ENCODE results near the gene DCLRE1C. TPM values are rescaled to one million over a fixed set of nuclear protein-coding genes. Genes with fewer than 3 reads are reported as not detected.

The DCLRE1C gene
- total RNA-seq, 1 donor from 2014 or later, result 15.0 TPM

GRCh38 chr10:14930610-14931009 is 23.3 kb downstream of the DCLRE1C start:
- H3K27ac Mint-ChIP-seq, result no peak overlapping the region
- no peak overlapping the region for H3K4me3 Mint-ChIP-seq
- no peaks in the 10 kb centered on the region for H3K4me1 Mint-ChIP-seq (ENCODE audit: unreplicated experiment)
- TF ChIP-seq CTCF (conservative IDR thresholded peaks at IDR 0.05), result no peak
- H3K27me3 Mint-ChIP-seq, result no peaks in the 10 kb centered on the region
- peaks cover 5% of the 10 kb centered on the region for H3K9me3 Mint-ChIP-seq
- H3K36me3 Mint-ChIP-seq, result peaks cover 33% of the 10 kb centered on the region
- DNase-seq (ENCODE audit: extremely low spot score, unreplicated experiment), result no peak

- Mint-ChIP-seq H3K27ac (peak overlapping the region; percentile 99), H3K4me1 (ENCODE audit: unreplicated experiment) (no peaks in the 10 kb centered on the region), H3K36me3 (peaks cover 41% of the 10 kb centered on the region), H3K4me3 (no peak overlapping the region), H3K9me3 (peaks cover 5% of the 10 kb centered on the region), H3K27me3 (no peaks in the 10 kb centered on the region)
- TF ChIP-seq CTCF (conservative IDR thresholded peaks at IDR 0.05), result no peak
- DNase-seq (ENCODE audit: extremely low spot score, unreplicated experiment), result no peak
Observed at GRCh38 chr10:14926722-14927416, 27.0 kb downstream of the DCLRE1C start.

GRCh38 chr10:14926061-14926470 is 27.8 kb downstream of the DCLRE1C start:
- Mint-ChIP-seq H3K9me3 (peaks cover 5% of the 10 kb centered on the region), H3K4me3 (peak overlapping the region; percentile 77), H3K27ac (peak overlapping the region; percentile 99), H3K4me1 (ENCODE audit: unreplicated experiment) (no peaks in the 10 kb centered on the region), H3K36me3 (peaks cover 45% of the 10 kb centered on the region), H3K27me3 (no peaks in the 10 kb centered on the region)
- TF ChIP-seq CTCF (conservative IDR thresholded peaks at IDR 0.05), result no peak
- DNase-seq (ENCODE audit: extremely low spot score, unreplicated experiment), result no peak

GRCh38 chr10:14925268-14925667 is 28.6 kb downstream of the DCLRE1C start:
- peak overlapping the region; percentile 99 for H3K27ac Mint-ChIP-seq
- TF ChIP-seq CTCF (conservative IDR thresholded peaks at IDR 0.05), result no peak
- H3K4me1 Mint-ChIP-seq (ENCODE audit: unreplicated experiment), result no peaks in the 10 kb centered on the region
- no peak overlapping the region for H3K4me3 Mint-ChIP-seq
- DNase-seq (ENCODE audit: extremely low spot score, unreplicated experiment), result no peak
- no peaks in the 10 kb centered on the region for H3K27me3 Mint-ChIP-seq
- H3K9me3 Mint-ChIP-seq, result peaks cover 5% of the 10 kb centered on the region
- peaks cover 51% of the 10 kb centered on the region for H3K36me3 Mint-ChIP-seq

- Mint-ChIP-seq H3K36me3 (peaks cover 62% of the 10 kb centered on the region), H3K27me3 (no peaks in the 10 kb centered on the region)
Observed at GRCh38 chr10:14924013-14924412, 29.9 kb downstream of the DCLRE1C start.

More at GRCh38 chr10:14924013-14924412, 29.9 kb downstream of the DCLRE1C start:
- H3K4me3 Mint-ChIP-seq, result no peak overlapping the region
- DNase-seq (ENCODE audit: extremely low spot score, unreplicated experiment), result no peak
- no peaks in the 10 kb centered on the region for H3K4me1 Mint-ChIP-seq (ENCODE audit: unreplicated experiment)
- peaks cover 5% of the 10 kb centered on the region for H3K9me3 Mint-ChIP-seq
- no peak for TF ChIP-seq CTCF (conservative IDR thresholded peaks at IDR 0.05)
- peak overlapping the region; percentile 41 for H3K27ac Mint-ChIP-seq

Measured in type B pancreatic cell (in vitro differentiated cells).